WI38 (cell line): Measurements from ENCODE around the gene HOXB3.
"Not testable (repeated sequence)": the region's sequence is repeated elsewhere in the genome, so short reads cannot be mapped to it uniquely, and the experiment has no call there.

Source experiments
- H3K4me3 ChIP-seq: 2 replicates; pipeline ENCODE4 v1.5.1; 2011; ENCODE audit warnings: low read depth, mild to moderate bottlenecking, control low read depth, low read length
- CTCF ChIP-seq: IDR thresholded peaks from 2 replicates; pipeline ENCODE4 v1.5.1; 2012; ENCODE audit warnings: low read depth, mild to moderate bottlenecking, control low read depth, low read length

Gene HOXB3

GRCh38 chr17:48540213-48540612, 49.8 kb downstream of the HOXB3 start:
- no peak overlapping the region for H3K4me3 ChIP-seq
- no peak for TF ChIP-seq CTCF

- no peak for TF ChIP-seq CTCF
- no peak overlapping the region for H3K4me3 ChIP-seq
These were observed 50.9 kb downstream of the HOXB3 start for GRCh38 chr17:48539177-48539576.

- H3K4me3 ChIP-seq = no peak overlapping the region
These were observed 52.7 kb downstream of the HOXB3 start for GRCh38 chr17:48537316-48537715.

GRCh38 chr17:48535793-48536559, 54.1 kb downstream of the HOXB3 start:
- H3K4me3 ChIP-seq = not testable (repeated sequence)

More at GRCh38 chr17:48537316-48537715, 52.7 kb downstream of the HOXB3 start:
- no peak for TF ChIP-seq CTCF

GRCh38 chr17:48532261-48532660, 57.8 kb downstream of the HOXB3 start:
- no peak overlapping the region for H3K4me3 ChIP-seq
- no peak for TF ChIP-seq CTCF

- no peak within 1 kb of the TSS for H3K4me3 ChIP-seq
- TF ChIP-seq CTCF = no peak
These were observed 59.2 kb downstream of the HOXB3 start, which contains the start of gene HOXB1 for GRCh38 chr17:48530887-48531272. Gene HOXB1 (minus strand): TSS chr17:48531011. CDS start chr17:48530904, 107 bp downstream.

GRCh38 chr17:48530208-48530886, 59.7 kb downstream of the HOXB3 start:
- no peak for TF ChIP-seq CTCF
- no peak overlapping the region for H3K4me3 ChIP-seq
